GM21717 (cell line): ENCODE results near the gene THOC5.

Experiments used
- ATAC-seq: cut with Tn5 transposase; IDR thresholded peaks from one replicate; pipeline ENCODE4 v1.9.1; 2021; ENCODE audit warnings: mild to moderate bottlenecking, moderate library complexity; ENCODE audit not compliant: unreplicated experiment

Gene THOC5

GRCh38 chr22:29478326-29479276 is 75.0 kb downstream of the THOC5 start:
- ATAC-seq = no peak

GRCh38 chr22:29477723-29478318 is 75.7 kb downstream of the THOC5 start:
- ATAC-seq = no peak

- no peak for ATAC-seq
Observed at GRCh38 chr22:29476116-29476515, 77.4 kb downstream of the THOC5 start.

GRCh38 chr22:29475550-29475949 is 78.0 kb downstream of the THOC5 start:
- no peak for ATAC-seq

GRCh38 chr22:29473001-29473400 is 80.6 kb downstream of the THOC5 start:
- ATAC-seq = no peak

GRCh38 chr22:29470159-29470855 is 83.2 kb downstream of the THOC5 start:
- ATAC-seq = no peak

- ATAC-seq = no peak
Observed at GRCh38 chr22:29469755-29470154, 83.8 kb downstream of the THOC5 start.

GRCh38 chr22:29464581-29464980 is 89.0 kb downstream of the THOC5 start:
- ATAC-seq = no peak

GRCh38 chr22:29463629-29464028 is 89.9 kb downstream of the THOC5 start:
- ATAC-seq = no peak

- no peak for ATAC-seq
Observed at GRCh38 chr22:29461263-29461662, 92.3 kb downstream of the THOC5 start.

- ATAC-seq = no peak
Observed at GRCh38 chr22:29459773-29460172, 93.8 kb downstream of the THOC5 start.

- ATAC-seq = no peak
Observed at GRCh38 chr22:29458551-29458950, 95.0 kb downstream of the THOC5 start.

GRCh38 chr22:29457730-29458129 is 95.8 kb downstream of the THOC5 start:
- no peak for ATAC-seq

- no peak for ATAC-seq
Observed at GRCh38 chr22:29456211-29456671, 97.3 kb downstream of the THOC5 start.
